Body of pancreas (tissue), 4 donors: ENCODE data around the gene ZNF594. TPM values are rescaled to one million over a fixed set of nuclear protein-coding genes. Genes with fewer than 3 reads are reported as not detected.
A peak's percentile ranks its signal among the peaks of the same experiment; 100 is the strongest.
"Not testable (repeated sequence)": the region's sequence is repeated elsewhere in the genome, so short reads cannot be mapped to it uniquely, and the experiment has no call there.

Source experiments
- ATAC-seq: fragments of 150-250 bp; one replicate; pipeline ENCODE4 v1.9.1; 2016
- DNase-seq, 4 donors: peaks; one replicate each; pipeline ENCODE4 v3.0.0-alpha.2; 2019
- H3K27ac ChIP-seq, 4 donors: fragments of 200-600 bp; sonication (generic); 1 replicate in 3 of 4; 2 replicates in 1 of 4; pipeline versions ENCODE4 v1.5.1 to v1.6.1; 2016 to 2019; ENCODE audit warnings: mild to moderate bottlenecking in 1 of 4, mixed read lengths in 1 of 4, moderate library complexity in 1 of 4
- H3K27me3 ChIP-seq, 2 donors: fragments of 200-600 bp; sonication (generic); one replicate each; pipeline ENCODE4 v1.6.0; 2016; ENCODE audit warnings: mild to moderate bottlenecking in 1 of 2
- H3K36me3 ChIP-seq, 2 donors: fragments of 200-600 bp; sonication (generic); replicated peaks in 1 of 2; 2 replicates each; pipeline ENCODE4 v1.5.1; 2016; ENCODE audit warnings: low read depth in 2 of 2; ENCODE audit not compliant: insufficient read depth in 1 of 2
- H3K4me1 ChIP-seq: fragments of 200-600 bp; sonication (generic); one replicate; pipeline ENCODE4 v1.6.0; 2016
- H3K4me3 ChIP-seq, 2 donors: fragments of 200-600 bp; sonication (generic); 1 replicate in 1 of 2; 2 replicates in 1 of 2; pipeline ENCODE4 v1.5.1; 2016 to 2019
- H3K9me3 ChIP-seq, 3 donors: fragments of 200-600 bp; sonication (generic); 1 replicate in 2 of 3; 2 replicates in 1 of 3; pipeline ENCODE4 v1.5.1; 2016
- CTCF ChIP-seq, 7 experiments: fragments of 450-650 bp in 4 of 7; fragments of 200-600 bp in 3 of 7; sonication (generic) in 3 of 7; IDR thresholded peaks; one replicate each; pipeline ENCODE4 v1.5.1; 2016 to 2019; ENCODE audit warnings: antibody characterized with exemption in 7 of 7
- POLR2A ChIP-seq, 3 donors: fragments of 450-650 bp; IDR thresholded peaks; one replicate each; pipeline ENCODE4 v1.6.1; 2016; ENCODE audit warnings: antibody characterized with exemption in 3 of 3, mild to moderate bottlenecking in 2 of 3
- WGBS, 2 donors: methylation state at CpG; one replicate each; pipeline ENCODE4 v1.1.5; 2017; 5-methylcytosine and 5-hydroxymethylcytosine counted together
- intact Hi-C: fragments of 100-400 bp; cut with DNase I; formaldehyde crosslinking; loops from one replicate; pipeline ENCODE4 v1.15.1; 2023
- total RNA-seq, 2 donors: library from RNA; depleted of rRNA; stranded (reverse); fragments of >200 nt; gene quantifications; one replicate each; pipeline ENCODE4 v1.1.0, GENCODE V29; 2016

Gene ZNF594
- total RNA-seq, 2 donors from 2014 or later = 4.4 to 6.9 TPM

DNA sequence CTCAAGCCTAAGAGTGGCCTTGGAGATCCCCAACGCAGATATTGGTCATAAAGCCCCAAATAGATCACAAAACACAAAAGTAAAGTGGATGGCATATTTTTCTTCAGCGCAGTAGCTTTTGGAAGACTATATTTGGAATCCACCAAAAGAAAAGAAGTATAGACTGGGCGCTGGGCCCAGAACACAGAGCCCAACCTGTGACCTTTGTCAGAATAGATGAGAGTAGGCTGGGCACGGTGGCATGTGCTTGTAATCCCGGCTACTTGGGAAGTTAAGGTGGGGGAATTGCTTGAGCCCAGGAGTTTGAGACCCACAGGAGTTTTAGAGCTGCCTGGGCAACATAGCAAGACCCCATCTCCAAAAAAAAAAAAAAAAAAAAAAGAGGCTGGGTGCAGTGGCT is 28.4 kb upstream of the ZNF594 start:
- Histone ChIP-seq H3K4me1 (no peaks in the 10 kb centered on the region), H3K9me3 (no peaks in the 10 kb centered on the region), H3K27ac (no peak overlapping the region), H3K36me3 (peaks cover 0 to 3% of the 10 kb centered on the region in 2 donors), H3K4me3 (no peak overlapping the region), H3K27me3 (no peaks in the 10 kb centered on the region)
- 82 to 86% methylated on average over 5 of the region's 5 CpGs for WGBS, 2 donors
- no peak for TF ChIP-seq CTCF (IDR thresholded peaks at IDR 0.05)
- TF ChIP-seq POLR2A (IDR thresholded peaks at IDR 0.05) = no peak
- ATAC-seq (no peak), DNase-seq (no peak)
- intact Hi-C loops = no loop called here

DNA sequence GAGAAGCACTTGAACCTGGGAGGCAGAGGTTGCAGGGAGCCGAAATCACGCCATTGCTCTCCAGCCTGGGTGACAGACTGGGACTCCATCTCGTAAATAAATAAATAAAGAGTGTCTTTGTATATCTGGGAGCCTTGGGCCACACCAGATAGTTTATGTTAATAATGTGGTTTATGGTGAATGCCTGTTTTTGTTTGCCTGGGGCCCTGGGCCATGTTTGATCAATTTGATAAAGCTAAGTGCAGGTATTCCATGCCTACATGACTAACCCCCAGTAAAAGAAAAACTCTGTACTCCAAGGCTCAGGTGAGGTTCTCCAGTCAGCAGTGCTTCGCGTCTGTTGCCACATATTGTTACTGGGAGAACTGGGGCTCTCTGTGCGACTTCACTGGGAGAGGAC is 27.9 kb upstream of the ZNF594 start:
- Histone ChIP-seq H3K9me3 (no peaks in the 10 kb centered on the region), H3K4me1 (no peaks in the 10 kb centered on the region), H3K4me3 (no peak overlapping the region), H3K27me3 (no peaks in the 10 kb centered on the region), H3K36me3 (peaks cover 0 to 4% of the 10 kb centered on the region in 2 donors), H3K27ac (no peak overlapping the region)
- no peak for TF ChIP-seq CTCF (IDR thresholded peaks at IDR 0.05)
- no peak for TF ChIP-seq POLR2A (IDR thresholded peaks at IDR 0.05)
- intact Hi-C loops = no loop called here
- ATAC-seq (no peak), DNase-seq (no peak)
- 91 to 97% methylated on average over 6 of the region's 6 CpGs for WGBS, 2 donors

DNA sequence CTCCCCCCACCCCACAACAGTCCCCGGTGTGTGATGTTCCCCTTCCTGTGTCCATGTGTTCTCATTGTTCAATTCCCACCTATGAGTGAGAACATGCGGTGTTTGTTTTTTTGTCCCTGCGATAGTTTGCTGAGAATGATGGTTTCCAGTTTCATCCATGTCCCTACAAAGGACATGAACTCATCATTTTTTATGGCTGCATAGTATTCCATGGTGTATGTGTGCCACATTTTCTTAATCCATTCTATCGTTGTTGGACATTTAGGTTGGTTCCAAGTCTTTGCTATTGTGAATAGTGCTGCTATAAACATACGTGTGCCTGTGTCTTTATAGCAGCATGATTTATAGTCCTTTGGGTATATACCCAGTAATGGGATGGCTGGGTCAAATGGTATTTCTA is 25.9 kb upstream of the ZNF594 start:
- H3K9me3 ChIP-seq, intact Hi-C loops, DNase-seq, H3K4me1 ChIP-seq, H3K4me3 ChIP-seq, H3K27me3 ChIP-seq, ATAC-seq, H3K36me3 ChIP-seq, H3K27ac ChIP-seq: not testable (repeated sequence)
- 96 to 98% methylated on average over 4 to 5 of the region's 5 CpGs for WGBS, 2 donors

GRCh38 chr17:5211458-5211857 is 19.8 kb upstream of the ZNF594 start:
- ATAC-seq (no peak), DNase-seq (no peak)
- TF ChIP-seq CTCF (IDR thresholded peaks at IDR 0.05) = no peak
- no peaks in the 10 kb centered on the region for H3K27me3 ChIP-seq
- intact Hi-C loops = no loop called here
- peaks cover 0 to 2% of the 10 kb centered on the region in 2 donors for H3K36me3 ChIP-seq
- H3K4me1 ChIP-seq = no peaks in the 10 kb centered on the region
- H3K27ac ChIP-seq = peak overlapping the region in 1 of 4 donors; percentile 35
- no peak overlapping the region for H3K4me3 ChIP-seq
- WGBS, 2 donors = 88 to 93% methylated on average over 7 of the region's 7 CpGs
- no peaks in the 10 kb centered on the region for H3K9me3 ChIP-seq

DNA sequence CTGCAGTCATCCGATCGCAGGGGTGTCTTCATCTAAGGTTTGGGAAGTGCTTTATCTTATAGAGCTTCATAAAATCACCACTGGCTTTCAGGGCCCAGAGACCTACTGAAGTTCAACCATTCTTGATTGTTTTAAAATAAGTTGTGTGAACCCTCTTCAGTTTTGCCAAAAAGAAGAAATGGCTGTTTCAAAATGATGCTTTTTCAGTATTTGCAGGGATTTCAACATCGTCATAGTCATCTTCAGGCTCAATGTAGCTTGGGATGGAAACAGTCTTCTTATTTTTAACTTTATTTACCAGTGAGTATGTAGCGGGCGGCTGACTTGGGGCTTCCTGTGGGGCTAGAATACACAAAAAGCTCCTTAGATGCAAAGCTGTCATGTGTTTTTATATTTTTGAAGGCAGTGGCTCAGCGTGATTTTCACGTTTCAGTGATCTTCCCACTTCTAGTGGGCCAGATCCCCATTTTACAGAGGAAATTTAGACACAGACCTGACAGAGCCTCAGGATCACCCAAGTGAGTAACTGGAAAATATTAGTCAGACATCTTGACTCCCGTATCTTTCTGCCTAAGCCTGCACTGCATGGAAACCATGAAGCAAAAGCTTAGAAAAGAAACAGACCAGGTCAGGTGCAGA is 19.1 kb upstream of the ZNF594 start:
- intact Hi-C loops = no loop called here
- Histone ChIP-seq H3K9me3 (no peaks in the 10 kb centered on the region), H3K36me3 (peaks cover 0 to 2% of the 10 kb centered on the region in 2 donors), H3K4me1 (no peaks in the 10 kb centered on the region), H3K4me3 (no peak overlapping the region), H3K27me3 (no peaks in the 10 kb centered on the region), H3K27ac (peak overlapping the region in 1 of 4 donors; percentile 35)
- DNase-seq = no peak
- ATAC-seq = no peak
- WGBS, 2 donors = 89 to 98% methylated on average over 8 of the region's 8 CpGs
- no peak for TF ChIP-seq POLR2A (IDR thresholded peaks at IDR 0.05)

DNA sequence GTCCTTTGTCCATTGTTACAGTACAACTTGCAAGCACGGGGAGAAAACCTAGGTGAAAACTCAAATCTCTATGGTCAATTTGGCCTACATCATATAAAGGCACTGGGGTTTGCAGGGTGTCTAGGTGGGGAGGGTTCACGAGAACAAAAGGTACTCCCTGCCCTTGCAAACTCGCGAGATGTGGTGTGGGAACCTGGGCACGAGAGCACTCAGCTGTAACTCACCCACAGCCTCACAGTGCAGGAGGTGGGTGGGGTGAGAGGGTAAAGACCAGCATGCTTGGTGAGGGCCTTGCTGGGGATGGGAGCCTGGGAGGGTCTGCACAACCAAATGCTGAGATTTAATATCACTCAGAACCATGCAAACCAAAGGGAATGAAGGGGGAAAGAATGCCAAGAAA is 18.4 kb upstream of the ZNF594 start:
- TF ChIP-seq CTCF (IDR thresholded peaks at IDR 0.05) = no peak
- no peak for TF ChIP-seq POLR2A (IDR thresholded peaks at IDR 0.05)
- no peak overlapping the region for H3K4me3 ChIP-seq
- no peaks in the 10 kb centered on the region for H3K27me3 ChIP-seq
- no peaks in the 10 kb centered on the region for H3K9me3 ChIP-seq
- WGBS, 2 donors = 78 to 88% methylated on average over 4 to 5 of the region's 5 CpGs
- DNase-seq (no peak), ATAC-seq (no peak)
- peaks cover 0 to 1% of the 10 kb centered on the region in 2 donors for H3K36me3 ChIP-seq
- no peaks in the 10 kb centered on the region for H3K4me1 ChIP-seq
- H3K27ac ChIP-seq = no peak overlapping the region
- intact Hi-C loops = no loop called here
